Activated T-cell treated with anti-CD3 and anti-CD28 coated beads, Interleukin-2, amount 50 U/mL, for 4 hours (primary cell): Measurements from ENCODE around the gene ERCC4. TPM values are rescaled to one million over a fixed set of nuclear protein-coding genes. Genes with fewer than 3 reads are reported as not detected.

Source experiments
- ATAC-seq, 2 donors: fragments of 200-7000 bp; cut with Tn5 transposase; one replicate each; pipeline ENCODE4 v1.10.0; 2021
- DNase-seq: peaks from one replicate; pipeline ENCODE4 v3.0.0-alpha.2; 2020
- H3K27me3 Mint-ChIP-seq: one replicate; pipeline ENCODE4 v1.8.0; 2021; ENCODE audit warnings: low read depth, mixed read lengths
- H3K36me3 Mint-ChIP-seq: one replicate; pipeline ENCODE4 v1.8.0; 2022; ENCODE audit warnings: mixed read lengths; ENCODE audit not compliant: insufficient read depth
- H3K4me1 Mint-ChIP-seq: one replicate; pipeline ENCODE4 v1.8.0; 2021; ENCODE audit warnings: low read depth, mixed read lengths
- H3K4me3 Mint-ChIP-seq: one replicate; pipeline ENCODE4 v1.8.0; 2021; ENCODE audit warnings: mild to moderate bottlenecking, moderate library complexity, mixed read lengths
- H3K9me3 Mint-ChIP-seq: one replicate; pipeline ENCODE4 v1.8.0; 2021; ENCODE audit warnings: mixed read lengths
- total RNA-seq, 3 donors: library from RNA; stranded (reverse); gene quantifications; one replicate each; pipeline ENCODE4 v1.2.1, GENCODE V29; 2021

Gene ERCC4
- total RNA-seq, 3 donors from 2014 or later: 11.4 to 16.7 (median 12.1) TPM

GRCh38 chr16:13948086-13948485 lies 28.1 kb downstream of the ERCC4 start:
- H3K27me3 Mint-ChIP-seq: no peaks in the 10 kb centered on the region
- ATAC-seq: no peak
- DNase-seq: no peak
- H3K4me1 Mint-ChIP-seq: no peaks in the 10 kb centered on the region
- H3K4me3 Mint-ChIP-seq: no peak overlapping the region
- no peaks in the 10 kb centered on the region for H3K9me3 Mint-ChIP-seq
- H3K36me3 Mint-ChIP-seq: peaks cover 29% of the 10 kb centered on the region

DNA sequence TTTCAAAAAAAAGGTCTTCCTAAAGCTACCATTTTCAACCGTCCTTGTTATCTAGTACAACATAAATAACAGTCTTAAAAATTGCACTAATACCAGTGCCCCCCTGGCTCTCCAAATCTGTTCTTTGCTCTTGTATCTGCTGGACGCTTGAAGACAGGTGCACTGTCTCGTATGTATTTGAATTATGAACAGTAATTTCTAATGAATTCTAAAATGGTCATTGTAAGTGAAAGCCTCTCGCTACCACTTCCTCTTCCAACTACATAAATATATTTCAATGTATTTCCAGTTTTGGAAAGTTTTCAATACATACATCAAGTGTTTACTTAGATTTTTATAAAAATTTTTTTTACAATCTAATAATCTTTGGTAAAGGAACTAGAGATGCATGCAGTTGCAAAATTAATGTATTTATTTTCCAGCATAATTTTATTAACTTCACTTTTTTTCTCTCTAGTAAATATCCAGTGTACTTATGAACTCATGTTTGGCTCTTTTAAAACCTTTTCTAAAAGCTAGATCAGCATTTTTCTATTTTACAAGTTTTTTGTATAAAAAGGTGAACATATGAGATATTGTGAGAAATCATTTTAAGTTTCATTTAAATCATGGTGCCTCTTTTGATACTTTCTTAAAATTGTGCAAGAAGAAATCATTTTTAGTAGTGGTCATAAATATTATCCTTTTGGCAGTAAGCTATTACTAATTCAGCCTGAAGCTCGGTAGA lies 31.0 kb downstream of the ERCC4 start:
- Mint-ChIP-seq H3K27me3 (peaks cover 8% of the 10 kb centered on the region), H3K4me3 (no peak overlapping the region), H3K9me3 (no peaks in the 10 kb centered on the region), H3K4me1 (peaks cover 4% of the 10 kb centered on the region), H3K36me3 (peaks cover 19% of the 10 kb centered on the region)
- ATAC-seq (no peak), DNase-seq (no peak)

DNA sequence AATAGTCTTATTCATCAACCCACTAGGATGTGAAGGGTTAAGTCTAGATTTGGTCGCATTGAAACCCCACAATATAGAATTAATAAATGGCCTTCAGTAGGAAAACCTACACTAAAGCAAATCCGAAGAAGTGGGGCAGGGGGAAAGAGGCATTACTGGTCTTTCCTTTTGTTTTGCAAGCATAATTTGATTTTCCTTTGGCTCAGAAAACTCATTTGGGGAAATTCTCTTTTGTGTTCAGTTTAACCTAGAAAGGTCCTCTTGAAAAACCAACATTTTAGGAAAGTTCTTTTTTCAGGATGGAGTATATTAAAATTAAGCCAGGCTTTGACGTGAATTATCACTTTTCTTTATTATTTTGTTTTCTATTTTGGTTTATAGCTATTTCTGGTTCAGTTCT lies 31.7 kb downstream of the ERCC4 start:
- Mint-ChIP-seq H3K4me3 (no peak overlapping the region), H3K27me3 (peaks cover 13% of the 10 kb centered on the region), H3K4me1 (peaks cover 9% of the 10 kb centered on the region), H3K9me3 (no peaks in the 10 kb centered on the region), H3K36me3 (peaks cover 14% of the 10 kb centered on the region)
- no peak for ATAC-seq
- DNase-seq: no peak

DNA sequence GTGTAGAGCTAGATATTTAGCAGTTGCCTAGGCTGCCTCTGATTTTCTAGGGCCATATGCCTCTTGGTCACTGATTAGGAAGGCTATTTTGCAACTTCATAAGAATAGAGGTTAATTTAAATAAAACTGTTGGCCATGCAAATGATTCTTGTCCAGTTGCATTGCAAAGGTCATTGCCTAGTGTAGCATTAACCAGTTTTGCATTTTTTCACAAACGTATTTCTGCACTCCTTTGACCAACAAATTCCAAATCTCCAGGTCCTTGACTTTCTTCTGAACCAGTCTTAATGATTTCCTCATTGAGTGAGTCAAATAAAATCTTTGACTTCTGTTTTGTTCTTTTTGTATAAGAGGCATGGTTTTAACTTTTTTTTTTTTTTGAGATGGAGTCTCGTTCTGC lies 33.5 kb downstream of the ERCC4 start:
- Mint-ChIP-seq H3K4me3 (no peak overlapping the region), H3K27me3 (peaks cover 13% of the 10 kb centered on the region), H3K9me3 (no peaks in the 10 kb centered on the region), H3K4me1 (peaks cover 18% of the 10 kb centered on the region), H3K36me3 (peaks cover 8% of the 10 kb centered on the region)
- DNase-seq: no peak
- ATAC-seq: no peak

DNA sequence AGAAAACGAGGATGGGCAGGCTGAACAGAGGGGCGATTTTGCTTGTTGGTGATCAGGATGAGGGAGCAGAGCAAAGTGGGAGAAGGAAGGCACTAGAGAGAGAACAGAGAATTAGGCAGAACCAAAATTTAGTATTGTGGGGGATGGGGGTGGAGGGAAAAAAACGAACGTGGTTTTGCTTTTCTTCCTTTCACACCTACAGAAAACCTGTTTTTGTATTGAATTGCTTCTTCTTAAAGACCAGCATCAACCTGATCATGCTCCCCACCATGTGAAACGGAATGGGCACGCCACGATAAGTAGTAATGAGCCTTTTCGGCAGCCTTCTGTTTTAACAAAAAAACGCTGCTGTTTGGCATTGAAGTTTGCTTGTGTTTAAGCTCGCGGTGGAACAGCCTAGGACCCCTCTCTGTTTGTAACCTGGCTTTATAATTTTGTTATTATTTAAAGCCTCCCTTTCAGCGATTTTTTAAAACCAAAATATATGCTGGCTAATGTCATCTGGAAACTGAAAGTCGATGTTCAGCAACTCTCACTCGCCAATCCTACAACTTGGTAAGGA lies 36.8 kb downstream of the ERCC4 start:
- ATAC-seq: peak in 1 of 2 donors; percentile 20
- H3K4me3 Mint-ChIP-seq: peak overlapping the region; percentile 67

DNA sequence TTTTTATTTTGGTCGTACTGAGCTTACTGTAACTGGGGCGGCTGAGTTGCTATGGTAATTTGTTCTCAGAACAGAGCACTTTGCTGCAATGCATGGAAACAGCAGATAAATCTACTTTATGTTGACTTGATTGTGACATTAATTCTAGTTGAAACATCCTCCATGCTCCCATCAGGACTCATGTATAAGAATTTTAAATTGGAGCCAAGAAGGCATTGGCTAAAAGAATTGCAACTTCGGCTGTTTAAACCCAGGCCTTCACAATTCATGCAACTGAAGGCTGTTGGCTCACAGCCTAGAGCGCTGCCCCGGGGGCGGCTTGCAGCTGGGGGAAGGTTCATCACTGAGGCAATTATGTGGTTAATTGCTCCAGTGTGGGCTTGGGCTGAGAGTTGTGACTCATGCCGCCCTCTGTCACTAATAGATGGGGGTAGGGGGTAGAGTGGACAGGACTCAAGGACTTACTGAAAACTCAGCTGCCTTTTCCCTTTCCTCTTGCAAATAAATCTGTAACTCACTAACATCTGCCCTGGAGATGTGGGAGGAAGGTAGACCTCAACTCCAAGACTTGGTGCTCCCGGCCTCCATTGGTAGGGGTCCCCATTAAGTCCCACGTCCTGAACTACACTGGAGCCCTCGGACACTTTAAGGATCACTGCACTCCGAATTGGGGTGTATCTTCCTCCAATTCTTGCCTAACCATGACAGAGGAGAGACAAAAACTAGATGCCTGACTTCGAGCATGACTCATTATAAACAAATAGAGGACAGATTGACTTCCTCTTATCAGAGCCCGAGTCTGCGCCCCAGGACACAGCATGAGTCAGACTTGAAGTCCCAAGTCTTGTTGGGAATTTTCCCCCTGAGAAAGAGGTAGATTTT lies 37.5 kb downstream of the ERCC4 start:
- Mint-ChIP-seq H3K27me3 (peaks cover 27% of the 10 kb centered on the region), H3K4me3 (peak overlapping the region; percentile 67), H3K36me3 (no peaks in the 10 kb centered on the region), H3K4me1 (peaks cover 18% of the 10 kb centered on the region), H3K9me3 (no peaks in the 10 kb centered on the region)
- no peak for DNase-seq
- peak; percentile 40 to 76 for ATAC-seq

More for the DNA sequence above, 36.8 kb downstream of the ERCC4 start:
- H3K9me3 Mint-ChIP-seq: no peaks in the 10 kb centered on the region
- H3K4me1 Mint-ChIP-seq: peaks cover 18% of the 10 kb centered on the region
- no peaks in the 10 kb centered on the region for H3K36me3 Mint-ChIP-seq
- peaks cover 23% of the 10 kb centered on the region for H3K27me3 Mint-ChIP-seq
- no peak for DNase-seq

DNA sequence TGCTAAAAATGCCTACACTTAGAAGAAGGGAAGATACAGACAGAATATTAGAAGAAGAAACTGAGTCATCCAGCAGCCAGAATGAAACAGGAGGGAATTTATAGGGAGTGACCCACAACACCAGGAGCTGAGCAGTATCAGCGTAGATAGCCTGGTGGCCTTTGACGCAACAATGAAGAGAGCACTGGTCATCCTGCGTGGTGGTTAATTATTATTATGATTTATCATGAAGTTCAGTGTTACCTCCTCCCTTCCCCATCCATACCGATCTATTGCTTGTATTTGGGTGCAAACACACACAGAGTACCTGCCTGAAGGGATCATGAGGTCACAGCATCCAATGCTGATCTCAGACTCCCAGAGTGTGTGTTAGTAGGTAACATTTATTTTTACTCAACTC lies 38.5 kb downstream of the ERCC4 start:
- no peaks in the 10 kb centered on the region for H3K36me3 Mint-ChIP-seq
- H3K9me3 Mint-ChIP-seq: no peaks in the 10 kb centered on the region
- no peak for DNase-seq
- peaks cover 18% of the 10 kb centered on the region for H3K4me1 Mint-ChIP-seq
- H3K4me3 Mint-ChIP-seq: no peak overlapping the region
- H3K27me3 Mint-ChIP-seq: peaks cover 33% of the 10 kb centered on the region
- ATAC-seq: no peak

DNA sequence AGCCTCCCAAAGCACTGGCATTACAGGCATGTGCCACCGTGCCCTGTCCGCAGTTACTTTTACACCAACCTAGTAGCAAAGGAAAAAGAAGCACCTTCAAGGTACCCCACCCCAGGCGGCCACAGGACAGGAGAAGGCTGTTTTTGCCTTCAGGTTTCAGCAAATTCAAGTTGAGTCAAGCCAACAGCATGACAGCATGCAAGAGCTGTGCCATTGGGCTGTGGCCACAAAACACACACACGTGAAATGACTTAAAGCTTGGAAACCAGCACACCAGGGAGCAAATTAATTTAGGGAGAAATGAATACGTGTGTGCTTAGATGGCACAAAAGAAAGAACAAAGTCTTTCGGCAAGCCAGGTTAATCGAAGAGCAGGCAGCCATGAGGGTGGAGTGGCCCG lies 39.7 kb downstream of the ERCC4 start:
- DNase-seq (no peak), ATAC-seq (no peak)
- H3K9me3 Mint-ChIP-seq: no peaks in the 10 kb centered on the region
- H3K4me3 Mint-ChIP-seq: no peak overlapping the region
- no peaks in the 10 kb centered on the region for H3K36me3 Mint-ChIP-seq
- peaks cover 38% of the 10 kb centered on the region for H3K27me3 Mint-ChIP-seq
- peaks cover 18% of the 10 kb centered on the region for H3K4me1 Mint-ChIP-seq

DNA sequence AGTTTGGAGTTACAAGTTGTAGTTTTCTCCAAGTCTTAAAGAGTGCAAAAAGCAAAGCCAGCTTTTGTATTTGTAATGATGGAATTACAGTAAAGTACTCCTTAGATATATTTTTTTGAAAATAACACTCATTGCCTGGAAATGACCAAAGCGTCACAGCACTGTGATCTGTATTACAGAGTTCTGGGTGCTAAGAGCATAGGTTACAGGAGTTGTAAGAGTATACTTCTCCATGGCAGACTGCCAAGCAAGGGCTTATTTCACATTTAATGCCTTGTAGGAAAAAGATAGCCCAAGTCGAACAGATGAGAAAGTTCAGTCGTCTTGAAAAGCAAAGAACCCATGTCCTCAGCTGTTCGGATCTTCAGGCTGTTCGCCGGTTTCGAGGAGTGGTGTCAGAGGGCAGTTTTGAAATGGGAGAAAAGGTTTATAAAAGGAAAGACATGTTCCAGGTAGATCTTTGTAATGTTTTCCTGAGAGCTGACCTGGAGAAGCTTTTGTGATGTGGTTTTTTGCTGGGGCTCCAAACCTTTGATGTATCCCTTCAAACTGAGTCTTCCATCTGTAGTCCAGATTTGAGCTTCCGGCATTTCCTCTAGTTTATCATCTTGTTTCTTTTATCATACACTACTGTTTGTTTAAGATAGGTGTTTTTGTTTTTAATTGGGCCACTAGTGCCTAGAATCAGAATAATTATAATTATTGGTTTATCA lies 41.3 kb downstream of the ERCC4 start:
- no peaks in the 10 kb centered on the region for H3K9me3 Mint-ChIP-seq
- ATAC-seq: no peak
- no peak overlapping the region for H3K4me3 Mint-ChIP-seq
- H3K36me3 Mint-ChIP-seq: no peaks in the 10 kb centered on the region
- DNase-seq: no peak
- H3K27me3 Mint-ChIP-seq: peaks cover 37% of the 10 kb centered on the region
- H3K4me1 Mint-ChIP-seq: peaks cover 12% of the 10 kb centered on the region

DNA sequence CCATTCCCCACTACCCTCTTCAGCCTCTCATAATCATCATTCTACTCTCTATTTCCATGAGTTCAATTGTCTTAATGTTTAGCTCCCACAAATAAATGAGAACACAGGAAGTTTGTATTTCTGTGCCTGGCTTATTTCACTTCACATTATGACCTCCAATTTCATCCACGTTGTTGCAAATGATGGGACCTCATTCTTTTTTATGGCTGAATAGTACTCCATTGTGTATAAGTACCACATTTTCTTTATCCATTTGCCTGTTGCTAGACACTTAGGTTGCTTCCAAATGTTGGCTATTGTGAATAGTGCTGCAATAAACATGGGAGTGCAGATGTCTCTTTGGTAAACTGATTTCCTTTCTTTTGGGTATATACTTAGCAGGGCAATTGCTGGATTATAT lies 42.3 kb downstream of the ERCC4 start:
- peaks cover 8% of the 10 kb centered on the region for H3K4me1 Mint-ChIP-seq
- no peak for ATAC-seq

DNA sequence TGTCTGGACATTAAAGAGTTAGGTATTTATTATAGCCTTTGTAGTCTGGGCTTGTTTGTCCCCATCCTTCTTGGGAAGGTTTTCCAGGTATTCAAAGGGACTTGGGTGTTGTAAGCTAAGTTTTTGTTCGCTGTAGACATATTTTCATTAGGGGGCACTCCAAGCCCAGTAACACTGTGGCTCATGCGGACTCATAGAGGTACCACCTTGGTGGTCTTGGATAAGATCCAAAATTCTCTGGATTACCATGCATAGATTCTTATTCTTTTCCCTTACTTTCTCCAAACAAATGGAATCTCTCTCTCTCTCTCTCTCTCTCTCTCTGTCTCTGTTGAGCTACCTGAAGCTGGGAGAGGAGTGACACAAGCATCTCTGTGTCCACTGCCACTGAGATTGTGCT lies 48.9 kb downstream of the ERCC4 start:
- ATAC-seq (no peak), DNase-seq (no peak)
- Mint-ChIP-seq H3K27me3 (peaks cover 31% of the 10 kb centered on the region), H3K9me3 (peaks cover 9% of the 10 kb centered on the region), H3K4me1 (no peaks in the 10 kb centered on the region), H3K36me3 (no peaks in the 10 kb centered on the region), H3K4me3 (no peak overlapping the region)

More for the DNA sequence above, 42.3 kb downstream of the ERCC4 start:
- no peak overlapping the region for H3K4me3 Mint-ChIP-seq
- H3K9me3 Mint-ChIP-seq: no peaks in the 10 kb centered on the region
- H3K27me3 Mint-ChIP-seq: peaks cover 37% of the 10 kb centered on the region
- H3K36me3 Mint-ChIP-seq: no peaks in the 10 kb centered on the region
- DNase-seq: no peak

DNA sequence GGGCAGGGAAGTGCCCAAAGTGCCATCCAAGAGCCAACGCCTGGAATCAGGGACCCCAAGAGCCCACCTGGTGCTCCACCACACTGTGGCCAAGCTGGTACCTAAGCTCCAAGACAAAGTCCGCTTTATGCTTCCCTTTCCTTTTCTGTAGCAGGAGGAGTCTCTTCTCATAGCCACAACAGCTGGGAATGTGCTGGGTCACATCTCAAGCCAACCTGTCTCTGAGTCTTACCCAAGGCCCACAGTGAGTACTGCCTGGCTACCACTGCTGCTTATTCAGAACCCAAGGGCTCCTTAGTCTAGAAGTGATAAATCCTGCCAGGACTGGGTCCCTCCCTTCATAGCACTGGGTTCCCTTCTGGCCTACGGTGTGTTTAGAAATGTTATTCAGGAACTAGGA lies 49.8 kb downstream of the ERCC4 start:
- H3K27me3 Mint-ChIP-seq: peaks cover 27% of the 10 kb centered on the region
- no peaks in the 10 kb centered on the region for H3K4me1 Mint-ChIP-seq
- H3K36me3 Mint-ChIP-seq: no peaks in the 10 kb centered on the region
- DNase-seq (no peak), ATAC-seq (no peak)
- no peak overlapping the region for H3K4me3 Mint-ChIP-seq
- H3K9me3 Mint-ChIP-seq: peaks cover 9% of the 10 kb centered on the region

DNA sequence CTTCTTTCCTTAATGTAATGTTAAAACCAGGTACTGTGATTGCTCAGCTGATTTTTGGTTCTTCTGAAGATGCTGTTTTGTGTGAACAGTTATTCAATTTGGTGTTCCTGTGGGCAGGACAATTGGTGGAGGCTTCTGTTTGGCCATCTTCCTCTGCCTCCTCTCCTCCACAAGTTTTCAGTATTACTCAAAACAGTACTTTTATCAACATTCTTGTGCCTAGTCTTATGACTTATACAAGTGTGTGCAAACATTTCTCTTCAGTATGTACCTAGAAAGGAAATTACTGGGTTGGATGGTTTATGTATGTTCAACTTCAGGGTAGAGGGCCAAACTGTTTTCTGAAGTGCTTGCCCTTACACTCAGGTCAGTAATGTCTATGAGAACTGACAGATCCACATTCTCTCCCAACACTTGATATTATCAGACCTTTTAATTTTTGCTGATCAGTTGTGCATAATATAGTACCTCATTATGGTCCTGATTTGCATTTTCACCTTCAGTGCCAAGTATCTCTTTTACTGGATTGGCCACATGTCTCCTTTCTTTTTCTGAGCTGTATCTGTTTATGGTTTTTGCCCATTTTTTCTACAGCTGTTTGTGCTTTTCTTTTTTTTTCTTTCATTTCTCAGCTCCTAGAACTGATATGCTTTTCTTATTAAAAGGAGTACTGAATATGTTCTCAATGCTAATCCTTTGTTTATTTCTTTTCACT lies 50.9 kb downstream of the ERCC4 start:
- Mint-ChIP-seq H3K9me3 (peaks cover 9% of the 10 kb centered on the region), H3K4me3 (no peak overlapping the region), H3K27me3 (peaks cover 19% of the 10 kb centered on the region), H3K36me3 (no peaks in the 10 kb centered on the region), H3K4me1 (no peaks in the 10 kb centered on the region)
- ATAC-seq (no peak), DNase-seq (no peak)
